Measurements from ENCODE around the gene F13A1.

The F13A1 gene

GRCh38 chr6:6357530-6357929, 37.1 kb upstream of the F13A1 start:
- no peak for DNase-seq (ENCODE audit: low spot score)
- in situ Hi-C loops (cut with MboI; ENCODE audit: low pct_unique_long_range_greater_than_20kb, low sequenced_read_pairs, unreplicated experiment) = no loop called here
- no peak for TF ChIP-seq CTCF (IDR thresholded peaks at IDR 0.05; ENCODE audit: extremely low read depth, insufficient read depth, missing control alignments)

DNA sequence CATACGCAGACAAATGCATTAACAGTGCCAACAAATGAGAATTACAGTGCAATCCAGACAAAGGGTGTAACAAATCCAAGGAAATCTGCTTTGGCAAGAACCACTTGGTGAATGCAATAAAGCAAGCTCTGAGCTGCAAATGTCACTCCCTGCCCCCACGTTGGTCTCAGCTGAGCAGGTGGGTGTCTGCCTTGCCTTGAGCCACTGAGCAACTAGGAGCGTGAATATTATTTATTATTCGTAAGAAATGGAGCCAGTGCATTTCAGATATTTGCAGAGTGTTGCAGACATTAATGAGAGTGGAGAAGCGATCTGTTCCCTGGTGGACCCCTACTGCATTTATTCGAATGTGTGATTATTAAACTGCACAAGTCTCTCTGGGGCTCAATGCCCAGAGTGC, 36.6 kb upstream of the F13A1 start:
- in situ Hi-C loops (cut with MboI; ENCODE audit: low pct_unique_long_range_greater_than_20kb, low sequenced_read_pairs, unreplicated experiment) = no loop called here
- no peak for DNase-seq (ENCODE audit: low spot score)
- TF ChIP-seq CTCF (IDR thresholded peaks at IDR 0.05; ENCODE audit: extremely low read depth, insufficient read depth, missing control alignments) = no peak

GRCh38 chr6:6352772-6353171, 32.3 kb upstream of the F13A1 start:
- in situ Hi-C loops (cut with MboI; ENCODE audit: low pct_unique_long_range_greater_than_20kb, low sequenced_read_pairs, unreplicated experiment) = no loop called here
- no peak for TF ChIP-seq CTCF (IDR thresholded peaks at IDR 0.05; ENCODE audit: extremely low read depth, insufficient read depth, missing control alignments)
- no peak for DNase-seq (ENCODE audit: low spot score)

DNA sequence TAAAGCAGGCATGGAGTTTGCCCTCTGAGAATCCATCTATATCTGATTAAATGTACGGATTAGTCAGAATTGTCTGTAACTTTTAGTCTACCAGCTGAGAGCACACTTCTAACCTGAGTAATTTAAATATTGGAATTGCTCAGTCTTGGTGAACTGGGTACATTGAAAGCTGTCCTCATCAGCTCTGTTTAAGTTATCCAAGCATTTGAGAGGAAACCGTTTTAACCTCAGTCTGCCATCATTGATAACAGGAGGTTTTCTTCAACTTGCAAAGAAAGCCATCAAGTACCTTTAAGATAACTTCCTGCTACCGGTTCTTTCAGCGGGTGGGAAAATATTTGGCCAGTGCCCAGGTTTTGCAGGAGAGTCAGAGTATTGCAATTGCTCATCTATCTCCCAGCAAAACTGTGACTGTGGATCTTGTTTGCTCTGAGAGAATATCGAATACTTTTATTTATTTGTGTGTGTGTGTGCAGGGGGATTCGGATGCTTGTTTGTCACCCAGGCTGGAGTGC, 31.1 kb upstream of the F13A1 start:
- in situ Hi-C loops (cut with MboI; ENCODE audit: low pct_unique_long_range_greater_than_20kb, low sequenced_read_pairs, unreplicated experiment) = no loop called here

DNA sequence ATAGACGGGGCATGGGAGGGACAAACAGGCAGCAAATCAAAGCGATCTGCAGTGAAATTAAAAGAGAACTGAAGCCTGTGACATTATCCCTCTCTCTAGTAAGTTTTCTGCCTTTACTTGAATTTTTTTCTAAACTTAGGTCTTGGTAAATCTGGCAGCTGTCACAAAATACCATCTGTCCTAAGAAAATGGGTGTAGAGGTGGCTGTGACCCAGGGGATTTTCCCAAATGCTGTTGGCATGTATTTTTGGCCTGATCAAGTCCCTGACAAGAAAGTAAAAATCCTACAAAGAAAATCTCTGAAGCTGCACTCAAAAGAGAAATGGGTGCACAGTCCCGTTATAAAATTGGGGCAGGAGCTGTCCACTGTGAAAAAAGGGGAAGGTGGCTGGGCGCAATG, 30.2 kb upstream of the F13A1 start:
- no peak for TF ChIP-seq CTCF (IDR thresholded peaks at IDR 0.05; ENCODE audit: extremely low read depth, insufficient read depth, missing control alignments)
- in situ Hi-C loops (cut with MboI; ENCODE audit: low pct_unique_long_range_greater_than_20kb, low sequenced_read_pairs, unreplicated experiment) = no loop called here

More for the DNA sequence above, 31.1 kb upstream of the F13A1 start:
- TF ChIP-seq CTCF (IDR thresholded peaks at IDR 0.05; ENCODE audit: extremely low read depth, insufficient read depth, missing control alignments) = no peak
- no peak for DNase-seq (ENCODE audit: low spot score)

GRCh38 chr6:6348256-6348655, 27.8 kb upstream of the F13A1 start:
- in situ Hi-C loops (cut with MboI; ENCODE audit: low pct_unique_long_range_greater_than_20kb, low sequenced_read_pairs, unreplicated experiment) = no loop called here

More for the DNA sequence above, 30.2 kb upstream of the F13A1 start:
- no peak for DNase-seq (ENCODE audit: low spot score)

More at GRCh38 chr6:6348256-6348655, 27.8 kb upstream of the F13A1 start:
- no peak for TF ChIP-seq CTCF (IDR thresholded peaks at IDR 0.05; ENCODE audit: extremely low read depth, insufficient read depth, missing control alignments)
- DNase-seq (ENCODE audit: low spot score) = no peak

Data from GM13977 (cell line).